ENCODE measurements around the gene QRICH1. TPM values are rescaled to one million over a fixed set of nuclear protein-coding genes. Genes with fewer than 3 reads are reported as not detected.

The QRICH1 gene
- total and polyA plus RNA-seq, 7 donors = 21.5 to 83.9 (median 52.8) TPM

- no peak for ATAC-seq
- intact Hi-C loops (cut with DNase I) = no loop called here
- Histone ChIP-seq H3K9me3 (no peaks in the 10 kb centered on the region), H3K27me3 (ENCODE audit: insufficient read depth in 3 of 3, low read length in 2 of 3) (no peaks in the 10 kb centered on the region), H3K4me1 (peaks cover 5% of the 10 kb centered on the region), H3K36me3 (ENCODE audit: insufficient read depth in 1 of 2, low read depth in 1 of 2) (peaks cover 16 to 68% of the 10 kb centered on the region in 2 donors), H3K27ac (no peak overlapping the region), H3K4me3 (no peak overlapping the region)
- 92 to 97% (median 94%) methylated on average over 2 of the region's 2 CpGs for WGBS, 3 donors
- no peak for DNase-seq
- TF ChIP-seq, protein P1, sequence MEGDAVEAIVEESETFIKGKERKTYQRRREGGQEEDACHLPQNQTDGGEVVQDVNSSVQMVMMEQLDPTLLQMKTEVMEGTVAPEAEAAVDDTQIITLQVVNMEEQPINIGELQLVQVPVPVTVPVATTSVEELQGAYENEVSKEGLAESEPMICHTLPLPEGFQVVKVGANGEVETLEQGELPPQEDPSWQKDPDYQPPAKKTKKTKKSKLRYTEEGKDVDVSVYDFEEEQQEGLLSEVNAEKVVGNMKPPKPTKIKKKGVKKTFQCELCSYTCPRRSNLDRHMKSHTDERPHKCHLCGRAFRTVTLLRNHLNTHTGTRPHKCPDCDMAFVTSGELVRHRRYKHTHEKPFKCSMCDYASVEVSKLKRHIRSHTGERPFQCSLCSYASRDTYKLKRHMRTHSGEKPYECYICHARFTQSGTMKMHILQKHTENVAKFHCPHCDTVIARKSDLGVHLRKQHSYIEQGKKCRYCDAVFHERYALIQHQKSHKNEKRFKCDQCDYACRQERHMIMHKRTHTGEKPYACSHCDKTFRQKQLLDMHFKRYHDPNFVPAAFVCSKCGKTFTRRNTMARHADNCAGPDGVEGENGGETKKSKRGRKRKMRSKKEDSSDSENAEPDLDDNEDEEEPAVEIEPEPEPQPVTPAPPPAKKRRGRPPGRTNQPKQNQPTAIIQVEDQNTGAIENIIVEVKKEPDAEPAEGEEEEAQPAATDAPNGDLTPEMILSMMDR (IDR thresholded peaks at IDR 0.05) = no peak
Observed at GRCh38 chr3:49054344-49054862, 39.5 kb downstream of the QRICH1 start.

DNA sequence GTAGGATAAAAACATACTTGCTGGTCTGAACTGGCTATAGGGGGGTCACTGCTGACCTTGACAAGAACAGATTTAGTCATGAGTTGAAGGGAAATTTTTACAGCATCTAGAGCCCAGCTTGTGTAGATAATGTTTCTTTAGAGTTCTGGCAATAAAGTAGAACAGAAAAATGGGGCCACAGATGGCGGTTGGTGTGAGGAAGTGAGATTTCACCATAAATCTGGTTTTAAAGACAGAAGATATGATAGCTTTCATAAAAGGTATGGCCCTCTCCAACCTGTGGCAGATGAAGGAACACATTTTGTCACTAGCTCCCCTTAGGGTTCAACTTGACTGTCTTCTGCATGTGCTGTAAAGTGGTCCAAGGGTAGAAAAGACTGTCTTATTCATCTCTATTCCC lies 40.3 kb downstream of the QRICH1 start:
- H3K9me3 ChIP-seq = no peaks in the 10 kb centered on the region
- DNase-seq (no peak), ATAC-seq (no peak)
- H3K4me1 ChIP-seq = peaks cover 10% of the 10 kb centered on the region
- no peak overlapping the region for H3K27ac ChIP-seq
- 84 to 92% (median 91%) methylated on average over 1 of the region's 1 CpG for WGBS, 3 donors
- intact Hi-C loops (cut with DNase I) = no loop called here
- no peak overlapping the region for H3K4me3 ChIP-seq
- H3K36me3 ChIP-seq (ENCODE audit: insufficient read depth in 1 of 2, low read depth in 1 of 2) = peaks cover 16 to 68% of the 10 kb centered on the region in 2 donors
- TF ChIP-seq, protein P1 (IDR thresholded peaks at IDR 0.05) = no peak
- no peaks in the 10 kb centered on the region for H3K27me3 ChIP-seq (ENCODE audit: insufficient read depth in 3 of 3, low read length in 2 of 3)

- Histone ChIP-seq H3K4me3 (no peak overlapping the region), H3K36me3 (ENCODE audit: insufficient read depth in 1 of 2, low read depth in 1 of 2) (peaks cover 3 to 95% of the 10 kb centered on the region in 2 donors), H3K9me3 (no peaks in the 10 kb centered on the region), H3K27ac (no peak overlapping the region), H3K4me1 (no peaks in the 10 kb centered on the region), H3K27me3 (ENCODE audit: insufficient read depth in 3 of 3, low read length in 2 of 3) (no peaks in the 10 kb centered on the region)
- intact Hi-C loops (cut with DNase I) = no loop called here
- TF ChIP-seq, protein P1 (IDR thresholded peaks at IDR 0.05) = no peak
- DNase-seq (no peak), ATAC-seq (no peak)
- 85 to 90% (median 88%) methylated on average over 3 of the region's 3 CpGs for WGBS, 3 donors
Observed at GRCh38 chr3:49035281-49035680, 58.6 kb downstream of the QRICH1 start.

DNA sequence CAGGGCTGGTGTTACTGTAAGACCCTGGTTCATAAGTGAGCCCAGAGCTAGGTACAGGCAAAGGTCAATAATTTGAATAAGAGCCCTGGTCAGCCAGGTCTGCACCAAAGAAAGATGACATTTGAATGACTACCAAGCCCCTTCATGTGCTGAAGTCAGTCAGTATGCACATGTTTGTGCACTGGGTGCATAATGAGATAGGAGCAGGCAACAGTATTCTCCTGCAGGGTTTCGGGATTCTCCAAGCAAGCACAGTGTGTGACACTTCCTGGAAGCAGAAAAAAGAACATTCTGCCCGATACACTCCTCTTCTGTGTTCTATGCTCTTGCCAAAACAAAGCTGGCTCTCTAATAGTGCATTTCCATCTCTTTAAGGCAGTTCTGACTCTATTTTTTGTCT lies 59.2 kb downstream of the QRICH1 start:
- ATAC-seq = no peak
- Histone ChIP-seq H3K27me3 (ENCODE audit: insufficient read depth in 3 of 3, low read length in 2 of 3) (no peaks in the 10 kb centered on the region), H3K27ac (no peak overlapping the region), H3K36me3 (ENCODE audit: insufficient read depth in 1 of 2, low read depth in 1 of 2) (peaks cover 3 to 94% of the 10 kb centered on the region in 2 donors), H3K9me3 (no peaks in the 10 kb centered on the region), H3K4me1 (no peaks in the 10 kb centered on the region), H3K4me3 (no peak overlapping the region)
- TF ChIP-seq, protein P1 (IDR thresholded peaks at IDR 0.05) = no peak
- 81 to 95% (median 92%) methylated on average over 2 of the region's 2 CpGs for WGBS, 3 donors
- DNase-seq = no peak
- intact Hi-C loops (cut with DNase I) = loop anchor here (5.0 kb wide), 3 partner anchors 43 to 58 kb away; partner anchors contain the start of gene QRICH1 (in 1 of the 2)

Data from psoas muscle (tissue), 8 donors.